ENCODE measurements around the gene FAAP20. TPM values are rescaled to one million over a fixed set of nuclear protein-coding genes. Genes with fewer than 3 reads are reported as not detected.

The FAAP20 gene
- total RNA-seq, 2 donors from 2014 or later = 18.5 to 24.3 TPM

- peak overlapping the region in 1 of 2 donors; percentile 77 for H3K4me3 ChIP-seq
Observed at GRCh38 chr1:2195785-2196184, 1.2 kb upstream of the FAAP20 start.

GRCh38 chr1:2194898-2195673 is 514 bp upstream of the FAAP20 start:
- peaks cover 0 to 65% of the 10 kb centered on the region in 2 donors for H3K4me1 ChIP-seq

More at GRCh38 chr1:2195785-2196184, 1.2 kb upstream of the FAAP20 start:
- TF ChIP-seq CTCF (IDR thresholded peaks at IDR 0.05) = no peak
- H3K36me3 ChIP-seq = no peaks in the 10 kb centered on the region
- peak overlapping the region; percentile 85 to 97 for H3K27ac ChIP-seq
- H3K9me3 ChIP-seq = no peaks in the 10 kb centered on the region
- peaks cover 0 to 65% of the 10 kb centered on the region in 2 donors for H3K4me1 ChIP-seq
- H3K27me3 ChIP-seq = no peaks in the 10 kb centered on the region
- no peak for DNase-seq (ENCODE audit: low spot score)

GRCh38 chr1:2193514-2194281 is 874 bp downstream of the FAAP20 start:
- H3K9me3 ChIP-seq = no peaks in the 10 kb centered on the region
- peaks cover 0 to 62% of the 10 kb centered on the region in 2 donors for H3K4me1 ChIP-seq
- no peaks in the 10 kb centered on the region for H3K27me3 ChIP-seq
- no peak for TF ChIP-seq CTCF (IDR thresholded peaks at IDR 0.05)
- H3K4me3 ChIP-seq = peak overlapping the region; percentile 69 to 77
- no peaks in the 10 kb centered on the region for H3K36me3 ChIP-seq
- peak overlapping the region; percentile 85 to 97 for H3K27ac ChIP-seq
- no peak for DNase-seq (ENCODE audit: low spot score)

More at GRCh38 chr1:2194898-2195673, 514 bp upstream of the FAAP20 start:
- no peaks in the 10 kb centered on the region for H3K27me3 ChIP-seq
- peak overlapping the region; percentile 85 to 97 for H3K27ac ChIP-seq
- peak; percentile 93 for DNase-seq (ENCODE audit: low spot score)
- H3K4me3 ChIP-seq = peak overlapping the region; percentile 69 to 77
- H3K36me3 ChIP-seq = no peaks in the 10 kb centered on the region
- H3K9me3 ChIP-seq = no peaks in the 10 kb centered on the region
- TF ChIP-seq CTCF (IDR thresholded peaks at IDR 0.05) = peak; percentile 84 to 98

GRCh38 chr1:2192031-2192995 is 2.3 kb downstream of the FAAP20 start:
- H3K27me3 ChIP-seq = no peaks in the 10 kb centered on the region
- peak overlapping the region; percentile 85 to 97 for H3K27ac ChIP-seq
- H3K4me3 ChIP-seq = peak overlapping the region in 1 of 2 donors; percentile 4
- H3K9me3 ChIP-seq = no peaks in the 10 kb centered on the region
- TF ChIP-seq CTCF (IDR thresholded peaks at IDR 0.05) = no peak
- peaks cover 0 to 60% of the 10 kb centered on the region in 2 donors for H3K4me1 ChIP-seq
- no peaks in the 10 kb centered on the region for H3K36me3 ChIP-seq
- DNase-seq (ENCODE audit: low spot score) = no peak

- Histone ChIP-seq H3K27me3 (no peaks in the 10 kb centered on the region), H3K4me1 (peaks cover 0 to 56% of the 10 kb centered on the region in 2 donors), H3K27ac (peak overlapping the region; percentile 93 to 97), H3K9me3 (no peaks in the 10 kb centered on the region), H3K4me3 (peak overlapping the region; percentile 55 to 60), H3K36me3 (no peaks in the 10 kb centered on the region)
- no peak for TF ChIP-seq CTCF (IDR thresholded peaks at IDR 0.05)
- DNase-seq (ENCODE audit: low spot score) = no peak
Observed at GRCh38 chr1:2190491-2190976, 4.0 kb downstream of the FAAP20 start.

All from right atrium auricular region (tissue), 2 donors.